HG02623 (cell line): ENCODE measurements around the gene CTU2.

Experiments
- ATAC-seq: cut with Tn5 transposase; IDR thresholded peaks from one replicate; pipeline ENCODE4 v1.9.1; 2021; ENCODE audit warnings: moderate library complexity; ENCODE audit not compliant: unreplicated experiment

The CTU2 gene

GRCh38 chr16:88696441-88696840 is 9.9 kb upstream of the CTU2 start:
- no peak for ATAC-seq

- ATAC-seq: no peak
Measured at GRCh38 chr16:88697116-88697830, 9.0 kb upstream of the CTU2 start.

GRCh38 chr16:88697831-88698615 is 8.3 kb upstream of the CTU2 start:
- ATAC-seq: no peak

DNA sequence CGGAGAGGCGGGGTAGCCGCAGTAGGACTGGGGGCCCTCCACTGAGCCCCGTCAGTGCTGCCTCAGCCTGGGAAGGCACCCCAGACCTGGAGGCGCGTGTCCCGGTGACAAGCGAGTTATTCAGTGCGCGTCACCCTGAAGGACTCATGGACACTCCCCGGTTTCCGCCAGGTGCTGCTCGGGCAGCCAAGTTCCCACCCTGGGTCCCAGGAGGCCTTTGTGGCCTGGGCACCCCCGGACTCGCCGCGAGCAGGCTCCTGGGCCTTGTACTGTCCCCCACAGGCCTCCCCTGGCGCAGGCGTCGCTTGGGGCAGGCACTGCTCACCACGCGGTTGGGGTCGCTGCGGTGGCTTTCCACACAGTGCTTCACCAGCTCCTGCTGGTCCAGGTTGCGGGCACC is 7.7 kb upstream of the CTU2 start:
- ATAC-seq: no peak

- ATAC-seq: no peak
Measured at GRCh38 chr16:88699180-88699579, 7.1 kb upstream of the CTU2 start.

- ATAC-seq: no peak
Measured at GRCh38 chr16:88700322-88700635, 6.0 kb upstream of the CTU2 start.

- ATAC-seq: peak; percentile 52
Measured at GRCh38 chr16:88700636-88701482, 5.4 kb upstream of the CTU2 start.

DNA sequence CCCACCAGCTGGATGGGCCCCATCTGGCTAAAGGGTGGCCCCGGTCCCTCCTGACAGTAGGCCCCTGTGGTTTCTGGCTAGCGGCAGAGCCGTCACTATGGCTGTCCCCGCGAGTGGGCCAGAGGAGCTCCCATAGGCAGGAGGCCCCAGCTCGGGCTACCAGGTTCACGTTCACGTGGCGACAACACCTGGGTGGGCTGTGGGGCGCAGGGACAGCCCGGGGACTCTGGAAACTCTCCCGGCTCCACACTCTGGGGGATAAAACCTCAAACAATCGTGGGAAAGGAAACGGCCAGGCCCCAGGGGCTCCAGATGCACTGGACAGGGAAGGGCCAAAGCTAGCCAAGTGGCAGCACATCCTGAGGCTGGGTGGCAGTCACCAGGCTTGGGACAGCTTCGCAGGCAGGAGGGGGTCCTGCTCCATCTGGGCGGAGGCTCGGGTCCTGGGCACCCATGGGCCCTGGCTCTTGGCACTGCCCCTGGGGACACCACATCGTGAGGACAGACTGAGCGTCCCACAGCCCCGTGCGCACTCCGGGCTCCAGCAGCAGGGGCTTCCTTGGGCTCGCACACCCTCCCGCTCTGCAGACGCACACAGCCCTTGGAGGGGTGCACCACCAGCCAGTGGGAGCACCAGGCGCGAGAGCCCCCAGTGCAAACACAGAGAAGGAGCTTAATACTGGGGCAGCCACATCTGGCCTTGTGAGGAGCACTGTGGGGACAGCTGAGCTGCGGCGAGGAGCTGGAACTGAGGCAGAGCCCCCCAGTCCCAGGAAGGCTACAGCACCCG is 4.5 kb upstream of the CTU2 start:
- no peak for ATAC-seq

DNA sequence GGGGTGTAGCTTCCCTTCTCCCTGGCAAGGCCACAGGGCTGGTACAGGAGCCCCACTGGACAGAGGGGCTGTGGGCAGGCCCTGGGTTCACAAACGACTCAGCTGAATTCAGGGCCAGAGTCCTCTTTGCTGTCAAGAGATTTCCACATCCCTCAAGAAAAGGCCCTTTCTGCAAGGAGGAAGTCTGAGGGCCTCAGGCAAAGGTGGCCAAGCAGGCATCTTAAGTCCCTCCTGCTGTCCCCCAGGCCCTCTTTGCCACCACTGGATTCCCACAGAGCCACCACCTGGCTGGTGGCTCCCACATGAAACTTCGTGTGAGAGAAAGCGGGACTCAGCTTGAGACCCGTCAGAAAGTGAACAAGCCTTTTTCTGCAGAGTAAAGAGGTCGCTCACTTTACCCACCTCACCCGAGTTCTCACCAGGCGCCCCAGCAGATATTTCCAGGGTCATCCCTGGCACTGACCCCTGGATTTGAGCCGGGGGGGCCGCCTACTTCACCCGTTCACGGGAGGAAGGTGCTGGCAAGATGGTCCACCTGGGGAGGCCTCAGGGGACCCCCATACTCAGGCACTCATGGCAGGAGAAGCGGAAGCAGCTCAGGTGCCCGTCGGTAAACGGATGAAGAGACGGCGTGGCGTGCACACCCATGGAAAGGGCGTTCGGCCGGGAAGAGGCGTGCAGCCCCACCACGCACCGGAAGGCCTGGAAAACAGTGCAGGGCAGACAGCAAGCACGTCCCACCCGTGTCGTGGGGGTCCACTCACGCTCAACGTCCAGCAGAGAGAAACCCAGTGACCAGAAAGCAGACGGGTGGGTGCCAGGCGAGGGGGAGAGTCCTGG is 3.7 kb upstream of the CTU2 start:
- ATAC-seq: no peak

DNA sequence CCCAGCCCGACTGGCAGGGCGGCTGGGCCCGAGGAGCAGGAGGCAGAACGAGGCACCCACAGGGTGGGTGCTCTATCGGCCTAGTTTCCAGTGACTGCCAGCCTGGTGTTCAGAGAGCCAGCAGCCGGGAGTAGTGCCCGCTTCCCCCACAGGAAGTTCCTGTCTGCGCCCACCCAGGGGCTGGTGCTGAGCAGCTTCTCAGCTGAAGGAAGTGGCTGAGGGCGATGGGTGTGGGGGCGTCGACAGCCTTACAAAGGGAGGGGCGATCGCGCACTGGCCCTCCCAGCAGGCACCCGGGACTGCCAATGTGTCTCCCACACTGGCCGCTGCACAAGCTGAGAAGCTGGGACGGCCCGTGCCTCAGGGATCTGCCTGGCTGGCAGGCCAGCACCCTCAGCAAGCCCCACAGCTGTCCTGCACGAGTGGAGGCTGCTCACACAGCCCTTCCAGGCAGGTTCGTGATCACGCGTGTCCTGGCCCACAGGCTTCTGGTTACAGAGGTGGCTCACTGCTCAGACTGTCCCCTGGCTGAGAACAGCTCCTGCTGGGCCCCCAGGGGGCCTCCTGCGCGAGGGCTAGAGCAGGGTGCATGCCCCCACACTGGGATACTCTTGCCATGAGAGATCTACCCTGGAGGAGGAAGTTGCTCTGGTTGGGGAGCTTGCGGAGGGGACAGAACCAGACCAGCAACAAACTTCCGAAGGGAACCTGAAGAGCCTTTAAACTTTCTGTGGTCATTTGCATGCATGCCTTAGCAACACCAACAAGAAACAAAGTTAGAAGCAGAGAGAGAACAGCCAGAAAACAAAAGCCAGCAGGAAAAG is 2.6 kb upstream of the CTU2 start:
- no peak for ATAC-seq

GRCh38 chr16:88705076-88705684 is 1.1 kb upstream of the CTU2 start:
- ATAC-seq: no peak

GRCh38 chr16:88705801-88706228 is 488 bp upstream of the CTU2 start:
- no peak for ATAC-seq

DNA sequence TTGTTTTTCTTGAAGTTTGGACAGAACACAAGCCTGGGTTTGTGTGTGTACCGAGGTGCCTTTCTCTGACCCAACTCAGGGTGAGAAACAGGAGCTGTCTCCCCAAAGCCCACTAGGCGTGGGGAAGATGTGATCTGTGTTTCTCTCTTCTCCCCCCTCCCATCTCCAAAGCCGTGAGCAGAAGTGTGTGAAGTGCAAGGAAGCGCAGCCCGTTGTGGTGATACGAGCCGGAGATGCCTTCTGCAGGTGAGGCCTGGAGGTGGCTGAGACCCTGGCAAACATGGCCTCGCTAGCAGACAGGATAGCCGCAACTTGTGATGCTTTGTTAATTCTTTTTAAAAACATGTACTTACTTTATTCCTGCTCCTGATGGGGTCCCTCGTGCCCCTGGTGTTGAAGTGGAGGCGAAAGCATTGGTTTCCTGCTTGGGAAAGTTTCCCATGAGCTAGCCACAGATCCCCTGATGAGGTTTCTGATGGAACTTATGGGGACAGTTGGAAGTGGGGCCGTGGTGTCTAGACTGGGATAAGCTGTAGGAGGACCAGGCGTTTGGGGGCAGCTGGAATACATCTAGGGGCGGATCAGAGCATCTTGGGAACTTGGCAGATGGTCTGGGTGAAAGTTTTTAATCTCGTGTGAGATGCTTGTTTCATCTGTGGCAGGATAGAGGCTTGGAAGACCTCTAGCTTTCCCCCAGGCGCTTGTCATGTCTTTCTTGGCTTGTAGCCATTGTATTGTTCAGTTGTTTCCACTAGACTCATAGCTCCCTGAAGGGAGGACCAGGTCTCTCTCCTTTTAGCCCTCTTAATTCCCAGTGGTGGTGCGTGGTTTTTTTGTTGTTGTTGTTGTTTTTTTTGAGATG is 893 bp downstream of the CTU2 start:
- no peak for ATAC-seq

- ATAC-seq: no peak
Measured at GRCh38 chr16:88710556-88710955, 4.3 kb downstream of the CTU2 start.

DNA sequence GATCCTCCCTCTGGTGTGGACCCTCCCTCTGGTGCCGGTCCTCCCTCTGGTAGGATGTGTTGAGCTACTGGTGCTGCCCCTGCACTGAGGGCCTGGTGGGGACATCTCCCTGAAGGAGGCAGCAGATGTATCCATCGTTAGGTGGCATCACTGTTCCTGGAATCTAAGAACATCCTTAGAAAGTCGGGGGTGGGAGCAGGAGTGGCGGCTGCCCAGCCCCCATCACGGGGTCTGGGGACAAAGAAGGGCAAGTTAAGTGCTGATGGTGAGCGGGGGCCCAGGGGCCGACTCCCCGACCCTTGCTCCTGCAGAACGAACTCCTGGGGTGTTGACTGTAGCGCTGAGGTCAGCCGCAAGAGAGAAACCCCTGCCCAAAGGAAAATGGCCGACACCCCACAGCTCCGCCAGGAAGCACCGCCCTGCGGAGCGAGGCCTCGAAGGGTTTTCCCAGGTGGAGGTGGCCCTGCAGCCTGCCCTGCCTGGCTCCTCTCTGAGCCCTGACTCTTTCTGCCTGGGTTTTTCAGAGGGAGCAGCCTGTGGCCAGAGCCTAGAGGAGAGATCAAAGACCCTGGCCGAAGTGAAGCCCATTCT is 5.5 kb downstream of the CTU2 start:
- no peak for ATAC-seq

DNA sequence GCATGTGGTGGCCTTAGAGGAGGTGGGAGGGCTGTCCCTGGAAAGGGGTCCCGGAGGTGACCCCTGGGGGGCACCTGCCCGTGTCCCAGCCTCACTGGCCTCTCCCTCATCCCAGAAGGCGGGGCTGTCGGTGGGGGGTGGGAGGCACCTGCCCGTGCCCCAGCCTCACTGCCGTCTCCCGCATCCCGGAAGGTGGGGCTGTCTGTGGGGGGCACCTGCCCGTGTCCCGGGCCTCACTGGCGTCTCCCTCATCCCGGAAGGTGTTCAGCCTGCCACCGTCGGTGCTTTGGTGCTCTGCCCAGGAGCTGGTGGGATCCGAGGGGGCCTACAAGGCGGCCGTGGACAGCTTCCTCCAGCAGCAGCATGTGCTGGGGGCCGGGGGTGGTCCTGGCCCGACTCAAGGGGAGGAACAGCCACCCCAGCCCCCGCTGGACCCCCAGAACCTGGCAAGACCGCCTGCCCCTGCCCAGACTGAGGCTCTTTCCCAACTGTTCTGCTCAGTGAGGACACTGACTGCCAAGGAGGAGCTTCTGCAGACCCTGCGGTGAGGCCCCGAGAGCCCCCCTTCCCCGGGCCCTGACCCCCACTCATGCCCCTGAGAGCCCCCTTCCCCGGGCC is 6.2 kb downstream of the CTU2 start:
- ATAC-seq: no peak

GRCh38 chr16:88713054-88713453 is 6.8 kb downstream of the CTU2 start:
- ATAC-seq: no peak
